Naive thymus-derived CD4-positive, alpha-beta T cell (primary cell): Measurements from ENCODE around the gene RAI1. TPM values are rescaled to one million over a fixed set of nuclear protein-coding genes. Genes with fewer than 3 reads are reported as not detected.
A peak's percentile ranks its signal among the peaks of the same experiment; 100 is the strongest.

ENCODE experiments used
- ATAC-seq: fragments of 150-1000 bp; cut with Tn5 transposase; 2 replicates; pipeline ENCODE4 v1.10.0; 2021; ENCODE audit warnings: mild to moderate bottlenecking, moderate library complexity
- CTCF ChIA-PET: fragments of 350-600 bp; sonication (Branson Sonifier 250); formaldehyde crosslinking; loops from one replicate; lab custom pipeline; 2021; ENCODE audit warnings: antibody characterized with exemption; lab: Charles Lee
- POLR2A ChIA-PET: fragments of 350-600 bp; sonication (Branson Sonifier 250); formaldehyde crosslinking; loops from one replicate; lab custom pipeline; 2021; ENCODE audit warnings: antibody characterized with exemption, inconsistent platforms; lab: Charles Lee
- DNase-seq, 9 donors: peaks; one replicate each; pipeline versions ENCODE4 v3.0.0 to v3.0.0-alpha.2; 2020 to 2022; ENCODE audit warnings: mixed read lengths in 1 of 9
- H3K27ac ChIP-seq: one replicate; pipeline ENCODE4 v1.7.0; 2013; ENCODE audit warnings: mild to moderate bottlenecking, low read depth, low read length, moderate library complexity
- H3K27me3 ChIP-seq, 2 donors: one replicate each; pipeline ENCODE4 v1.7.0; 2013; ENCODE audit warnings: low read length in 2 of 2, mild to moderate bottlenecking in 2 of 2, moderate library complexity in 2 of 2; ENCODE audit not compliant: control insufficient read depth in 2 of 2, insufficient read depth in 2 of 2
- H3K36me3 ChIP-seq, 3 experiments: 1 replicate in 2 of 3; 2 replicates in 1 of 3; pipeline ENCODE4 v1.7.0; 2013; ENCODE audit warnings: low read length in 3 of 3, mild to moderate bottlenecking in 3 of 3, moderate library complexity in 1 of 3; ENCODE audit not compliant: insufficient read depth in 3 of 3, control insufficient read depth in 2 of 3
- H3K4me1 ChIP-seq, 2 donors: one replicate each; pipeline ENCODE4 v1.7.0; 2013; ENCODE audit warnings: low read length in 2 of 2, mild to moderate bottlenecking in 2 of 2, moderate library complexity in 1 of 2; ENCODE audit not compliant: control insufficient read depth in 2 of 2, insufficient read depth in 2 of 2
- H3K4me3 ChIP-seq: 2 replicates; pipeline ENCODE4 v1.7.0; 2013; ENCODE audit warnings: mild to moderate bottlenecking, low read length
- H3K9me3 ChIP-seq, 3 experiments: 1 replicate in 2 of 3; 2 replicates in 1 of 3; pipeline ENCODE4 v1.7.0; 2013; ENCODE audit warnings: low read length in 3 of 3; ENCODE audit not compliant: control insufficient read depth in 2 of 3
- H3K27ac Mint-ChIP-seq, 9 donors: one replicate each; pipeline ENCODE4 v1.8.0; 2020 to 2022; ENCODE audit warnings: mixed read lengths in 9 of 9, mild to moderate bottlenecking in 8 of 9, moderate library complexity in 5 of 9, inconsistent platforms in 2 of 9
- H3K27me3 Mint-ChIP-seq, 5 donors: one replicate each; pipeline ENCODE4 v1.8.0; 2021 to 2022; ENCODE audit warnings: mixed read lengths in 5 of 5, mild to moderate bottlenecking in 1 of 5
- H3K36me3 Mint-ChIP-seq, 5 donors: one replicate each; pipeline ENCODE4 v1.8.0; 2020 to 2022; ENCODE audit warnings: mixed read lengths in 5 of 5, mild to moderate bottlenecking in 3 of 5, inconsistent platforms in 1 of 5
- H3K4me1 Mint-ChIP-seq, 7 donors: one replicate each; pipeline ENCODE4 v1.8.0; 2020 to 2022; ENCODE audit warnings: mixed read lengths in 7 of 7, mild to moderate bottlenecking in 3 of 7, inconsistent platforms in 1 of 7
- H3K4me3 Mint-ChIP-seq, 10 donors: one replicate each; pipeline ENCODE4 v1.8.0; 2020 to 2022; ENCODE audit warnings: mild to moderate bottlenecking in 10 of 10, mixed read lengths in 10 of 10, moderate library complexity in 6 of 10, inconsistent platforms in 2 of 10
- H3K9me3 Mint-ChIP-seq, 11 donors: one replicate each; pipeline ENCODE4 v1.8.0; 2020 to 2022; ENCODE audit warnings: mixed read lengths in 11 of 11, mild to moderate bottlenecking in 4 of 11, inconsistent platforms in 1 of 11, moderate library complexity in 1 of 11
- intact Hi-C, 2 donors: fragments of 100-400 bp; cut with micrococcal nuclease; formaldehyde crosslinking; loops; one replicate each; pipeline ENCODE4 v1.15.1; 2023
- polyA plus RNA-seq, 2 donors: library from polyadenylated mRNA; unstranded; fragments of 300-500 nt; fragmentation: Illumina TruSeq; gene quantifications; one replicate each; pipeline ENCODE4 v1.2.3, GENCODE V29; 2021
- total RNA-seq, 6 experiments: library from RNA in 5 of 6; stranded (reverse) in 5 of 6; gene quantifications; 1 replicate in 5 of 6; 2 replicates in 1 of 6; pipeline ENCODE4 v1.2.3 and lab custom pipeline; 2021 to 2026

The RAI1 gene
- total and polyA plus RNA-seq, 7 experiments from 2014 or later, result 2.0 to 46.2 (median 21.2) TPM

DNA sequence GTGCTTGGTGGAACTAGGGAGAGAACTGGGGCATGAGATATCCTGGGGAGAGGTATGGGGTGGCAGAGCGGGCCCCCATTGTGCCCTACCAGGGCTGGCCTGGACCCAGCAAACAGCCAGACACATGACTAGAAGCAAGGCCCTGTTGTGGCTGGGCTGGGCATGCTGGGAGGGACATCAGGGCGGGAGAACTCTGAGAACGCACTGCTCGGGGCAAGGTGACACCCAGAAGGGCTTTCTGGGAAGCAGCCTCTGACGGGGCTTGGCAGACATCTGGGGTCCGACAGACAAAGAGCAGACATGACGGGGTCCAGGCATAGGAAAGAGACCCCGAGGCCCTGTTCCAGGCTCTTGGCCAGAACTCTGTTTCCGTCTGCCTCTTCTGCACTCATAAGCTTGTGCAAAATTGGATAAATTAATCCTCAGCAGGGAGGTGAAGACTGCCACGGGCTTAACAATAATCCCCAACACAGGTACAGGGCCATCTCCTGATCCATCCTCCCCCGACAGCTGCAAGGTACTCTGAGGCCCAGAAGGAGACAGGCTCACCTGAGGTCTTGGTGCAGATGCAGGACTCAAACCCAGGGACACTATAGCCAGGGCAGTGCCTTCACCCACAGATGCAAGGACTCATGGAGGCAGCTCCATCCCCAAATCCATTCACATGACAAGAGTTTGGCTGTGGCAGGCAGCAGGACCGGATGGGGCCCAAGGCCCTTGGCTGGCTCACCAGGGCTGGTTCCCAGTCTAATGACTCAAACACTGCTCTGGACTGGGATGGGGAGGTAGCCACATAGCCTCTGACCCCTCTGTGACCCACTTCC is 150.2 kb downstream of the RAI1 start:
- no peaks in the 10 kb centered on the region for H3K27me3 ChIP-seq
- ChIA-PET POLR2A (interaction anchor here (1.0 to 2.0 kb wide), 3 partner anchors 8 to 18 kb away, joined by 3 to 6 read pairs (median 5); no protein-coding TSS in a partner anchor), CTCF (interaction anchor here (1.5 to 3.4 kb wide), 3 partner anchors 11 to 28 kb away, joined by 4 to 13 read pairs (median 8); no protein-coding TSS in a partner anchor)
- DNase-seq (no peak), ATAC-seq (no peak)
- H3K9me3 Mint-ChIP-seq, result peaks cover 0 to 5% (median 0%) of the 10 kb centered on the region in 11 donors
- H3K4me1 ChIP-seq, result peaks cover 19 to 58% of the 10 kb centered on the region in 2 donors
- intact Hi-C loops, result loop anchor here in 1 of 2 donors (10.0 kb wide), 1 partner anchor 237 kb away; the partner anchor contains the start of gene PEMT
- peaks cover 0 to 25% (median 0%) of the 10 kb centered on the region in 5 donors for H3K36me3 Mint-ChIP-seq
- no peak overlapping the region for H3K4me3 ChIP-seq
- no peaks in the 10 kb centered on the region for H3K27me3 Mint-ChIP-seq
- peaks cover 46 to 86% (median 76%) of the 10 kb centered on the region in 7 donors for H3K4me1 Mint-ChIP-seq
- peak overlapping the region in 4 of 9 donors; percentile 15 to 78 (median 56) for H3K27ac Mint-ChIP-seq
- H3K27ac ChIP-seq, result no peak overlapping the region
- H3K9me3 ChIP-seq, result no peaks in the 10 kb centered on the region
- H3K36me3 ChIP-seq, result peaks cover 0 to 35% (median 0%) of the 10 kb centered on the region in 3 experiments
- H3K4me3 Mint-ChIP-seq, result no peak overlapping the region

DNA sequence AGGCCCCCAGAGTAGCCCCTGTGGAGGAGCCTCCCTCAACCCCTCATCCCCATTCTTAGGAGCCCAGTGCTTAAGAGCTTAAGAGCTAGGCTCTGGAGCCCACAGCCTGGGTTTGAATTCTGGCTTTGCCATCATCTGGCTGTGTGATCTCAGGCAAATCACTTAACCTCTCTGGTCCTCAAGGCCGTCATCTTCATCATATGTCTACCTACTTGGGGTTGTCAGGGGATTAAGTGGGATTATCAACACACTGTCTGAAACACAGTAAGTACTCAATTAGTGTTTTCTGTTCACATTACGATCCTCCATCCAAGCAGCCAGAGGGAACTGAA is 150.7 kb downstream of the RAI1 start:
- peak overlapping the region in 4 of 10 donors; percentile 28 to 48 (median 37) for H3K4me3 Mint-ChIP-seq
- H3K36me3 Mint-ChIP-seq, result peaks cover 0 to 23% (median 0%) of the 10 kb centered on the region in 5 donors
- H3K4me1 ChIP-seq, result peaks cover 13 to 53% of the 10 kb centered on the region in 2 donors
- peaks cover 0 to 37% (median 0%) of the 10 kb centered on the region in 3 experiments for H3K36me3 ChIP-seq
- H3K27ac Mint-ChIP-seq, result peak overlapping the region in 6 of 9 donors; percentile 19 to 83 (median 58)
- no peak overlapping the region for H3K27ac ChIP-seq
- intact Hi-C loops, result loop anchor here in 1 of 2 donors (10.0 kb wide), 1 partner anchor 237 kb away; the partner anchor contains the start of gene PEMT
- H3K27me3 Mint-ChIP-seq, result no peaks in the 10 kb centered on the region
- H3K4me1 Mint-ChIP-seq, result peaks cover 41 to 82% (median 71%) of the 10 kb centered on the region in 7 donors
- H3K27me3 ChIP-seq, result no peaks in the 10 kb centered on the region
- ChIA-PET CTCF (interaction anchor here (1.0 to 3.4 kb wide), 4 partner anchors 11 to 152 kb away, joined by 4 to 13 read pairs (median 6); no protein-coding TSS in a partner anchor), POLR2A (no interaction called here)
- peaks cover 0 to 5% (median 0%) of the 10 kb centered on the region in 11 donors for H3K9me3 Mint-ChIP-seq
- no peaks in the 10 kb centered on the region for H3K9me3 ChIP-seq
- H3K4me3 ChIP-seq, result no peak overlapping the region
- ATAC-seq (no peak), DNase-seq (no peak)

DNA sequence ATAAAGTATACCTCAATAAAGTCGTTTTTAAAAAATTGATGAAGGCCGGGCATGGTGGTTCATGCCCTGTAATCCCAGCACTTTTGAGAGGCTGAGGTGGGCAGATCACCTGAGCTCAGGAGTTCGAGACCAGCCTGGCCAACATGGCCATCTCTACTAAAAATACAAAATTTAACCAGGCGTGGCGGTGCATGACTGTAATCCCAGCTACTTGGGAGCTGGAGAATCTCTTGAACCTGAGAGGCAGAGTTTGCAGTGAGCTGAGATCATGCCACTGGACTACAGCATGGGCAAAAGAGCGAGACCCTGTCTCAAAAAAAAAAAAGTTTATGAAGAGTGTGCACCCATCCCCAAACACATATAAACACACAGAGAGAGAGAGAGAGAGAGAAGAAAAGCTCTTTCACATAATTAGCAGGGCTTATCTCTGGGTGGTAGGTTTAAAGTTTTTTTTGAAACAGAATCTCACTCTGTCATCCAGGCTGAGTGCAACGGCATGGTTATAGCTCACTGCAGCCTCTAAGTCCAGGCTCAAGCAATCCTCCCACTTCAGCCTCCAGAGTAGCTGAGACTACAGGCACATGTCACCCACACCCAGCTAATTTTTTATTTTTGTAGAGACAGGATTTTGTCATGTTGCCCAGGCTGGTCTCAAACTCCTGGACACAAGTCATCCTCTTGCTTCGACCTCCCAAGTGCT is 152.6 kb downstream of the RAI1 start:
- peak overlapping the region; percentile 85 to 95 (median 90) for H3K4me3 Mint-ChIP-seq
- no peaks in the 10 kb centered on the region for H3K27me3 Mint-ChIP-seq
- ATAC-seq, result no peak
- peak overlapping the region; percentile 62 to 99 (median 98) for H3K27ac Mint-ChIP-seq
- peak overlapping the region; percentile 99 for H3K27ac ChIP-seq
- POLR2A ChIA-PET, result interaction anchor here (0.6 to 1.7 kb wide), 4 partner anchors 11 to 469 kb away, joined by 3 to 5 read pairs (median 4); no protein-coding TSS in a partner anchor
- H3K36me3 Mint-ChIP-seq, result peaks cover 0 to 18% (median 0%) of the 10 kb centered on the region in 5 donors
- DNase-seq, result no peak
- intact Hi-C loops, result loop anchor here in 1 of 2 donors (10.0 kb wide), 1 partner anchor 239 kb away; the partner anchor contains the start of gene PEMT
- peaks cover 0 to 29% (median 0%) of the 10 kb centered on the region in 3 experiments for H3K36me3 ChIP-seq
- H3K4me3 ChIP-seq, result no peak overlapping the region
- H3K9me3 ChIP-seq, result no peaks in the 10 kb centered on the region
- H3K4me1 Mint-ChIP-seq, result peaks cover 44 to 82% (median 74%) of the 10 kb centered on the region in 7 donors
- H3K4me1 ChIP-seq, result peaks cover 12 to 61% of the 10 kb centered on the region in 2 donors
- H3K27me3 ChIP-seq, result no peaks in the 10 kb centered on the region
- H3K9me3 Mint-ChIP-seq, result peaks cover 0 to 5% (median 0%) of the 10 kb centered on the region in 11 donors
- CTCF ChIA-PET, result interaction anchor here (1.0 to 1.1 kb wide), 2 partner anchors 9 to 30 kb away, joined by 3 to 5 read pairs; no protein-coding TSS in a partner anchor

DNA sequence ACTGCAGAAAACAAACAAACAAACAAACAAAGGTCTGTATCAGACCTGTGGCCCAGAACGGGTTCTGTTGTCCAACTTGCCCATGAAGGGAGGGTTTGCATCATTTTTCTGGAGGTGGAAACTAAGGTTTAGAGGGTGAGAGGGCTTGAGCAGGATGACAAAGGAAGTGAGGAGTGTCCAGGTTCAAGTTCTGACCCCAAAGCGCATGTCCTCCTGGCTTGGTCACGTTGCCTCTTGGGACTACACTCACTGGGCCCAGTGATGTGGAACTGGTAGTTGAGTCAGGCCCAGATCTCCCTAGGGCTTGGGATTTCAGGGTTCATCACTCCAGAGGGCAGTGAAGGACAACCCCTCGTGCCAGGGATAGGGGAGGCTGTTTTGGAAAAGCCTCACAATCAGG is 153.7 kb downstream of the RAI1 start:
- Histone ChIP-seq H3K36me3 (peaks cover 0 to 24% (median 0%) of the 10 kb centered on the region in 3 experiments), H3K4me3 (peak overlapping the region; percentile 86), H3K4me1 (peaks cover 18 to 61% of the 10 kb centered on the region in 2 donors), H3K9me3 (no peaks in the 10 kb centered on the region), H3K27ac (peak overlapping the region; percentile 99), H3K27me3 (no peaks in the 10 kb centered on the region)
- POLR2A ChIA-PET, result interaction anchor here (1.3 to 5.6 kb wide), 3 partner anchors 13 to 645 kb away, joined by 3 to 66 read pairs (median 10); no protein-coding TSS in a partner anchor
- Mint-ChIP-seq H3K4me3 (peak overlapping the region; percentile 85 to 95 (median 90)), H3K36me3 (peaks cover 0 to 16% (median 0%) of the 10 kb centered on the region in 5 donors), H3K27ac (peak overlapping the region; percentile 62 to 99 (median 98)), H3K27me3 (no peaks in the 10 kb centered on the region), H3K4me1 (peaks cover 40 to 82% (median 75%) of the 10 kb centered on the region in 7 donors), H3K9me3 (peaks cover 0 to 5% (median 0%) of the 10 kb centered on the region in 11 donors)
- intact Hi-C loops, result loop anchor here (5.0 to 10.0 kb wide), 3 partner anchors 53 to 240 kb away; partner anchors contain the start of genes DRC3 (in 1 of the 2), PEMT (in 1 of the 2) and TOM1L2 (in 1 of the 2)
- DNase-seq (no peak), ATAC-seq (no peak)
- CTCF ChIA-PET, result interaction anchor here (1.6 kb wide), 1 partner anchor 14 kb away, joined by 7 read pairs; no protein-coding TSS in a partner anchor

DNA sequence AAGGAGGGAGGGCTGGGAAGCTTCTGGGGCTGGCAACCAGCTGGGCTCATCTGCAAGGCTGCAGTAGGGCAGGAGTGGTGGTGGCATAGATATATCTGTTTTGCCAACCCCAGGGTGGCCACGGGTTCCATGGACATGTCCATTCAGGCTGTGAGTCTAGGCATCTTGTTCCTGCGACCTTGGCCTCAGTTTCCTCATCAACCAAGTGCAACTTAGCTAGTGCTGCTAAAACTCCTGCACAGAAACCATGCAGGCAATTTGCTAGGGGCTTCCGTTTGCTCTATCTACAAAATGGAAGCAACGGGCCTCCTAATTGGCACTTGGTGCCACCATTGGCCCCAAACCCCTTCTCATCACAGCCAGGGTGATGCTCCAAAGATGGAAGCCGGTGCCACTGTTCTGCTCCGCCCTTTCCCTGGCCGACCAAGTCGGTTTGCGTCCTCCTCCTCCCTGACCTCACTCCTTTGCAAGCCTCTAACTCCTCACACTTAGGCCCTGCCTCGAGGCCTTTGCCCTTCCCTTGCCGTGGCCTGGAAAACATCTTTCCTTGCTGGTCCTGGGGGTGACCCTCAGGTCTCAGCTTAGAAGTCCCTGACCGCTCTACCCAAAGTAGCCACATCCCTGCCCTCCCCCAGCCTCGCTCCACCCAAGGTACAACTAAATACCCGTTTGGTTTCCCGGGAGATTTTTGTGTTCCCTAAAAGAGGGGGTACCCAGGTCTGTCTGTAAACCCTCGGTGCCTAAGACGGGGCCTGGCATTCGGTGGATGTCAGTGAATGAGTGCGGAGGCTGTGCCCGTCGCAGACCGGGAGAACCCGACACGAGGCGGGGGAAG is 154.4 kb downstream of the RAI1 start:
- Mint-ChIP-seq H3K27me3 (no peaks in the 10 kb centered on the region), H3K4me3 (peak overlapping the region; percentile 85 to 95 (median 90)), H3K4me1 (peaks cover 40 to 78% (median 71%) of the 10 kb centered on the region in 7 donors), H3K36me3 (peaks cover 0 to 16% (median 0%) of the 10 kb centered on the region in 5 donors), H3K27ac (peak overlapping the region; percentile 90 to 99 (median 98)), H3K9me3 (peaks cover 0 to 5% (median 0%) of the 10 kb centered on the region in 11 donors)
- intact Hi-C loops, result loop anchor here (1.0 to 10.0 kb wide), 12 partner anchors 12 to 348 kb away; partner anchors contain the start of genes DRC3 (in 2 of the 2), TOM1L2 (in 2 of the 2), ALKBH5 (in 1 of the 2) and ATPAF2 (in 1 of the 2)
- H3K4me3 ChIP-seq, result peak overlapping the region; percentile 86
- no peak for DNase-seq
- no peaks in the 10 kb centered on the region for H3K27me3 ChIP-seq
- ATAC-seq, result no peak
- H3K27ac ChIP-seq, result peak overlapping the region; percentile 99
- ChIA-PET CTCF (interaction anchor here (0.7 to 1.8 kb wide), 9 partner anchors 8 to 85 kb away, joined by 3 to 13 read pairs (median 4); no protein-coding TSS in a partner anchor), POLR2A (interaction anchor here (0.7 to 5.6 kb wide), 17 partner anchors 8 to 645 kb away, joined by 3 to 66 read pairs (median 4); partner anchors contain the start of genes ATPAF2, DRC3, GID4 and TOM1L2)
- peaks cover 18 to 60% of the 10 kb centered on the region in 2 donors for H3K4me1 ChIP-seq
- H3K9me3 ChIP-seq, result no peaks in the 10 kb centered on the region
- H3K36me3 ChIP-seq, result peaks cover 0 to 21% (median 0%) of the 10 kb centered on the region in 3 experiments
